Measurements from ENCODE around the gene LIN7A. TPM values are rescaled to one million over a fixed set of nuclear protein-coding genes. Genes with fewer than 3 reads are reported as not detected.

The LIN7A gene
- total RNA-seq, 3 donors from 2014 or later, result 0.36 to 4.1 (median 3.1) TPM

DNA sequence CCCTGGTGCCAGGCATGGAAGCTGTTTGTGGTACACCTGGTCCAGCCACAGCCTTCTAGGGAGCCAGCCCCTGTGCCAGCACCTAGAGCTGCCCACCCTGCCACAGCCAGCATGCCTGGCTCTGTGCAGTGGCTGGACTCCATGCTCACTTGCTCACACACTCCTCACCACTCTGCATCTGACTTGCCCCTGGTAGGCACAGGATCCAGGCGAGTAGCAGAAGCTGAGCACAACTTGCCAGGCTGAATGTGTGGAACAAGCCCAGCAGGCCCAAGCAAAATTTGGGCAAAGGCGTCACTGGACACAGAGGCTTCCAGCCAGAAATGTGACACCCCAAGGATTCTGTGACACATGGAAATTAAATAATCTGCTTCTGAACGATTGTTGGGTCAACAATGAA, 114.3 kb downstream of the LIN7A start:
- Histone ChIP-seq H3K4me1 (ENCODE audit: low read depth) (no peaks in the 10 kb centered on the region), H3K36me3 (ENCODE audit: low read depth) (no peaks in the 10 kb centered on the region), H3K4me3 (no peak overlapping the region), H3K9me3 (no peaks in the 10 kb centered on the region)
- TF ChIP-seq, protein P1, sequence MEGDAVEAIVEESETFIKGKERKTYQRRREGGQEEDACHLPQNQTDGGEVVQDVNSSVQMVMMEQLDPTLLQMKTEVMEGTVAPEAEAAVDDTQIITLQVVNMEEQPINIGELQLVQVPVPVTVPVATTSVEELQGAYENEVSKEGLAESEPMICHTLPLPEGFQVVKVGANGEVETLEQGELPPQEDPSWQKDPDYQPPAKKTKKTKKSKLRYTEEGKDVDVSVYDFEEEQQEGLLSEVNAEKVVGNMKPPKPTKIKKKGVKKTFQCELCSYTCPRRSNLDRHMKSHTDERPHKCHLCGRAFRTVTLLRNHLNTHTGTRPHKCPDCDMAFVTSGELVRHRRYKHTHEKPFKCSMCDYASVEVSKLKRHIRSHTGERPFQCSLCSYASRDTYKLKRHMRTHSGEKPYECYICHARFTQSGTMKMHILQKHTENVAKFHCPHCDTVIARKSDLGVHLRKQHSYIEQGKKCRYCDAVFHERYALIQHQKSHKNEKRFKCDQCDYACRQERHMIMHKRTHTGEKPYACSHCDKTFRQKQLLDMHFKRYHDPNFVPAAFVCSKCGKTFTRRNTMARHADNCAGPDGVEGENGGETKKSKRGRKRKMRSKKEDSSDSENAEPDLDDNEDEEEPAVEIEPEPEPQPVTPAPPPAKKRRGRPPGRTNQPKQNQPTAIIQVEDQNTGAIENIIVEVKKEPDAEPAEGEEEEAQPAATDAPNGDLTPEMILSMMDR (IDR thresholded peaks at IDR 0.05), result no peak
- intact Hi-C loops (cut with DNase I, micrococcal nuclease), result no loop called here
- DNase-seq (no peak), ATAC-seq (no peak)

DNA sequence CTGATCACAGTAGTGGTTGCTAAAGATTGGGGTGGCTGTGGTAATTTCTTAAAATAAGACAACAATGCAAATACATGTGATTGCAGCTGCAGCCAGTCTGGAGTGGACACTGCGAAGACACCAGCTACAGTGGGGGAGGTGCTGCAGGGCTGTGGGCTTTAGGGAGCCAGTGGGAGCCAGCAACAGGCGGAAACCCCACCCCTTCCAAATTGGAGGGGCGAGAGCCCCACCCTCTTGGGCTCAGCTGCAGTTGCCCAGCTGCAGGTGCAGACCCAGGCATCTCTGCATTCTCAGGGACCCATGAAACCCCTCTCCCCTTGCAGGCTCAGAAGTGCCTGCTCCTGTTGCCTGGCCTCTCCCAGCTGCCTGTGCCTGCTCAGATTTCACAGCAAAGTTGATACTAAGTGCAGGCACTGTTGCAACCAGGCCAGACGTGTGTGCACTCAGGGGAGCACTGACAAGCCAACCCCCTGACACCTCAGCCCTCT, 116.2 kb downstream of the LIN7A start:
- ATAC-seq (peak; percentile 32), DNase-seq (no peak)
- Histone ChIP-seq H3K4me3 (no peak overlapping the region), H3K36me3 (ENCODE audit: low read depth) (no peaks in the 10 kb centered on the region), H3K9me3 (no peaks in the 10 kb centered on the region), H3K4me1 (ENCODE audit: low read depth) (no peaks in the 10 kb centered on the region)
- TF ChIP-seq, protein P1 (IDR thresholded peaks at IDR 0.05), result no peak
- intact Hi-C loops (cut with DNase I, micrococcal nuclease), result no loop called here

DNA sequence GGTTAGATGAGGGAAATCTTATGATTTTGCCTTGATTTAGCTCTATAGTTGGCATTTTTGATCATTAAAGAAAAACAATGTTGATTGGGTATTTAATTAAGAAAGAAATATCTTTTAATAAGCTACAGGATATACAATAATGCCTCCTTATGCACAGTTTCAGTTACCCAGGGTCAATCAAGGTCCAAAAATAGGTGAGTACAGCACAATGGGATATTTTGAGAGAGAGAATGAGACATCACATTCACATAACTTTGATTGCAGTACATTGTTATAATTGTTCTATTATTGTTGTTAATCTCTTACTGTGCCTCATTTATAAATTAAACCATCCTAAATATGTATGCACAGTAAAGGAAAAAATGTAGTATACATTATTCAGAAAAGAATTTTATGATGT, 118.9 kb downstream of the LIN7A start:
- H3K4me1 ChIP-seq (ENCODE audit: low read depth), result no peaks in the 10 kb centered on the region
- intact Hi-C loops (cut with DNase I, micrococcal nuclease), result no loop called here
- DNase-seq (no peak), ATAC-seq (no peak)
- no peaks in the 10 kb centered on the region for H3K36me3 ChIP-seq (ENCODE audit: low read depth)
- H3K4me3 ChIP-seq, result no peak overlapping the region
- TF ChIP-seq, protein P1 (IDR thresholded peaks at IDR 0.05), result no peak
- no peaks in the 10 kb centered on the region for H3K9me3 ChIP-seq

DNA sequence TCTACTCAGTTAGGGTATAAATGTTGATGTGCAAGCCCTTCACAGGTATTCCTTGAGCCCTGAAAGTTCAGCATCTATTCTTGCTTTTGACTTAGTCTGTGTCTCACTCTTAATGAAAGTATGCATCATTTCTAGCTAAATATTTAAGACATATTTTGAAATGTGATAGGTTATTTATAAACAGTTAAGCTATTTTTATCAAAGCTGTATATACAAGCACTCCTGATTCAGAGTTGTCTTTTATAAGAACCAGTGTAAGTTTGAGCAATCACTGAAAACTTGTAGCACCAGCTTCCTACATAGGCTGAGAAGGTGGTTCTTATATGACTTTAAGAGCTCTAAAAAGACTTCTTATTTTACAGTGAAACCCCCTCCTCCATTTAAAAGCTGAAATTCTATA, 122.4 kb downstream of the LIN7A start:
- TF ChIP-seq, protein P1 (IDR thresholded peaks at IDR 0.05), result no peak

DNA sequence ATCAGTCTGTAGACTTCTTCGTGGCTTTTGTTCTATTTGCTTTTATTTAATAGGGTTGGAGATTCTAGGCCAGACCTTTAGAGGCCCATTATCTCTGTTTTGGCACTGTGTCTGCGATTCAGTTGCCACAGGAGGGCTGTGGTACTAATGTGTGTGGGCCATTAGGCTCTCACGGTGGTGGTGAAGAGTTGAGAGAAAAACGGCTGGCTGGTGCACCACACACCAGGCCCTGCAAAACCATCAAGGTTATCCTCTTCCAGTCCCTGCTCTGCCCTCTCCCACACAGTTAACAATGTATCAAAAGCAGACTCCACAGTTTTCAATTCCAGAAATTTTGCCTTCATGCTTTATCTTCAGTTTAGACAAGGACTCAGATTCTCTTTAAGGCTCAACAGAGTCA, 123.3 kb downstream of the LIN7A start:
- Histone ChIP-seq H3K4me3 (no peak overlapping the region), H3K9me3 (no peaks in the 10 kb centered on the region), H3K4me1 (ENCODE audit: low read depth) (no peaks in the 10 kb centered on the region), H3K36me3 (ENCODE audit: low read depth) (no peaks in the 10 kb centered on the region)
- no peak for DNase-seq
- no peak for ATAC-seq
- TF ChIP-seq, protein P1 (IDR thresholded peaks at IDR 0.05), result no peak
- intact Hi-C loops (cut with DNase I, micrococcal nuclease), result no loop called here

More for the DNA sequence above, 122.4 kb downstream of the LIN7A start:
- Histone ChIP-seq H3K36me3 (ENCODE audit: low read depth) (no peaks in the 10 kb centered on the region), H3K4me1 (ENCODE audit: low read depth) (no peaks in the 10 kb centered on the region), H3K4me3 (no peak overlapping the region), H3K9me3 (no peaks in the 10 kb centered on the region)
- ATAC-seq (no peak), DNase-seq (no peak)
- intact Hi-C loops (cut with DNase I, micrococcal nuclease), result no loop called here

DNA sequence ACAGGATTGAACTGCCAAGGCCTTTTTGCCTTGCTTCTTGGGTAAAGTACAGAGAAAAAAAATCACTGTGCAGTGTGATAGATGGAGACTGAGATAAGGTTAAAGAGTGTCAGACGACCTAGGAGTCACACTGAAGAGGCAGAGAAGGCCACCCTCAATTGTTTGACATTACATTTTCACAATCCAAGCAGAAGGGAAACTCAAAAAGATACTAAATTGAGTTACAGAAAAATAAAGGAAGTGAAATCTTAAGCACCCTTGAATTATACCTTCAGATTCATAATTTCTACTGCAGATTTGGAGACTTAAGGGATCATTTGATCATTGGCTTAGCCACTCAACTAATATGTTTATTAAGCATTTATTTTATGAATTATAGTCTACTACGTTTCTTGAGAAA, 123.9 kb downstream of the LIN7A start:
- DNase-seq (no peak), ATAC-seq (no peak)
- TF ChIP-seq, protein P1 (IDR thresholded peaks at IDR 0.05), result no peak
- intact Hi-C loops (cut with DNase I, micrococcal nuclease), result no loop called here
- Histone ChIP-seq H3K4me3 (no peak overlapping the region), H3K9me3 (no peaks in the 10 kb centered on the region), H3K36me3 (ENCODE audit: low read depth) (no peaks in the 10 kb centered on the region), H3K4me1 (ENCODE audit: low read depth) (no peaks in the 10 kb centered on the region)
